ENCODE results near the gene TOM1L2.

TOM1L2 gene

DNA sequence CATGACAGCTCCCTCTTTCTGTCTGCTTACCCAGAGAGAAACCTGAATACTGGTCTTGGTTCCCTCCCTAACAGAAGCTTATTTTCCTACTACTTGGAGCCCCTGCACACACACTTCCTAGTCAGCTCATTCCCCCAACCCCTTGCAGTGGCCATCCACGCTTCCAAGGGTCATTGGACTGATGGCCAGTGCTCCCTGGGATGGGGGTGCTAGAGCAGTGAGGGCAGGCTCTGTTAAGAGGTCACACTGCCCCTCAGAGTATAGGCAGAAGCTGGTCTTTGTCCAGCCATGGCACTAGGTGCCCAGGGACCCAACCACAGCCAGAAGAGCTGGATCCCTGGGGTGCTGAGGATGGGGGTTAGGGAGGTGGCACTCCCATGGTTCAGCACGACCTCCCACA lies 13.0 kb upstream of the TOM1L2 start:
- Histone ChIP-seq H3K27me3 (ENCODE audit: insufficient read depth, low read length, poor library complexity) (no peaks in the 10 kb centered on the region), H2AFZ (ENCODE audit: low read depth, low read length) (no peak overlapping the region), H3K9me3 (ENCODE audit: insufficient read depth, low read length, severe bottlenecking) (no peaks in the 10 kb centered on the region), H3K4me1 (ENCODE audit: insufficient read depth, low read length) (no peaks in the 10 kb centered on the region), H3K27ac (ENCODE audit: low read length) (no peak overlapping the region), H3K4me3 (ENCODE audit: low read depth in 1 of 2, low read length in 2 of 2) (no peak overlapping the region), H3K4me2 (ENCODE audit: insufficient read depth, low read length) (no peak overlapping the region), H3K79me2 (ENCODE audit: insufficient read depth, low read length) (no peaks in the 10 kb centered on the region), H3K36me3 (ENCODE audit: insufficient read depth, low read length) (no peaks in the 10 kb centered on the region), H3K9ac (ENCODE audit: low read depth, low read length) (no peak overlapping the region), H4K20me1 (ENCODE audit: insufficient read depth, low read length) (no peaks in the 10 kb centered on the region)
- TF ChIP-seq CTCF (IDR thresholded peaks at IDR 0.05; ENCODE audit: borderline replicate concordance, extremely low read depth, low read length, poor library complexity, severe bottlenecking) (no peak), EZH2 (IDR thresholded peaks at IDR 0.05; ENCODE audit: borderline replicate concordance, low read depth, low read length, severe bottlenecking) (no peak)
- ATAC-seq (ENCODE audit: insufficient read depth, low read depth) (no peak), DNase-seq (no peak)

- no peak for ATAC-seq (ENCODE audit: insufficient read depth, low read depth)
- no peak for DNase-seq
- H3K27ac ChIP-seq (ENCODE audit: low read length) = no peak overlapping the region
- no peak overlapping the region for H2AFZ ChIP-seq (ENCODE audit: low read depth, low read length)
- no peaks in the 10 kb centered on the region for H3K79me2 ChIP-seq (ENCODE audit: insufficient read depth, low read length)
- no peaks in the 10 kb centered on the region for H3K27me3 ChIP-seq (ENCODE audit: insufficient read depth, low read length, poor library complexity)
- H3K36me3 ChIP-seq (ENCODE audit: insufficient read depth, low read length) = no peaks in the 10 kb centered on the region
- no peak overlapping the region for H3K4me2 ChIP-seq (ENCODE audit: insufficient read depth, low read length)
- no peaks in the 10 kb centered on the region for H3K4me1 ChIP-seq (ENCODE audit: insufficient read depth, low read length)
- no peak overlapping the region for H3K9ac ChIP-seq (ENCODE audit: low read depth, low read length)
- no peaks in the 10 kb centered on the region for H4K20me1 ChIP-seq (ENCODE audit: insufficient read depth, low read length)
- no peaks in the 10 kb centered on the region for H3K9me3 ChIP-seq (ENCODE audit: insufficient read depth, low read length, severe bottlenecking)
- TF ChIP-seq CTCF (IDR thresholded peaks at IDR 0.05; ENCODE audit: borderline replicate concordance, extremely low read depth, low read length, poor library complexity, severe bottlenecking) = no peak
- no peak for TF ChIP-seq EZH2 (IDR thresholded peaks at IDR 0.05; ENCODE audit: borderline replicate concordance, low read depth, low read length, severe bottlenecking)
- no peak overlapping the region for H3K4me3 ChIP-seq (ENCODE audit: low read depth in 1 of 2, low read length in 2 of 2)
These were observed 11.6 kb upstream of the TOM1L2 start for GRCh38 chr17:17983776-17984175.

DNA sequence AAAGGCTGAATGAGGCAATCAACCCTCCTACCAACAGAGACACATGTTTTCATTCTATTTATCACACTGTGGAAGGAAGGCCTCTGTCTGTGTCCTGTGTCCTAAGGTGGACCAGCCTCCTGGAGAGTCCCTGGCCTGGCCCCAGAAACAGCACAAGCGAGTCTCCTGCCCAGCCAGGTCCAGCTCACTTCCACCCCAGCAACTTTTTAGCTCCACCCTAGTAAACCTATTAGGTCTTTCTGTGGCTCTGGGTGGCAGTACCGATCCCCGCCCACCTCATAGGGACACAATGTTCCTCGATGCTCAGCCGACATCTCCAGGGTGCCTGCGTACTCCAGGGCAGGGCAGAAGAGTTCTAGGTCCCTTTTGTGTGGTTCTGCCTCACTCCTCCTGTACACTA lies 11.2 kb upstream of the TOM1L2 start:
- ATAC-seq (ENCODE audit: insufficient read depth, low read depth) (no peak), DNase-seq (no peak)
- no peak for TF ChIP-seq EZH2 (IDR thresholded peaks at IDR 0.05; ENCODE audit: borderline replicate concordance, low read depth, low read length, severe bottlenecking)
- no peak for TF ChIP-seq CTCF (IDR thresholded peaks at IDR 0.05; ENCODE audit: borderline replicate concordance, extremely low read depth, low read length, poor library complexity, severe bottlenecking)
- no peak overlapping the region for H2AFZ ChIP-seq (ENCODE audit: low read depth, low read length)
- H4K20me1 ChIP-seq (ENCODE audit: insufficient read depth, low read length) = no peaks in the 10 kb centered on the region
- H3K9ac ChIP-seq (ENCODE audit: low read depth, low read length) = no peak overlapping the region
- H3K4me1 ChIP-seq (ENCODE audit: insufficient read depth, low read length) = no peaks in the 10 kb centered on the region
- no peaks in the 10 kb centered on the region for H3K79me2 ChIP-seq (ENCODE audit: insufficient read depth, low read length)
- no peak overlapping the region for H3K4me3 ChIP-seq (ENCODE audit: low read depth in 1 of 2, low read length in 2 of 2)
- no peak overlapping the region for H3K27ac ChIP-seq (ENCODE audit: low read length)
- no peaks in the 10 kb centered on the region for H3K27me3 ChIP-seq (ENCODE audit: insufficient read depth, low read length, poor library complexity)
- H3K4me2 ChIP-seq (ENCODE audit: insufficient read depth, low read length) = no peak overlapping the region
- no peaks in the 10 kb centered on the region for H3K36me3 ChIP-seq (ENCODE audit: insufficient read depth, low read length)
- H3K9me3 ChIP-seq (ENCODE audit: insufficient read depth, low read length, severe bottlenecking) = no peaks in the 10 kb centered on the region

DNA sequence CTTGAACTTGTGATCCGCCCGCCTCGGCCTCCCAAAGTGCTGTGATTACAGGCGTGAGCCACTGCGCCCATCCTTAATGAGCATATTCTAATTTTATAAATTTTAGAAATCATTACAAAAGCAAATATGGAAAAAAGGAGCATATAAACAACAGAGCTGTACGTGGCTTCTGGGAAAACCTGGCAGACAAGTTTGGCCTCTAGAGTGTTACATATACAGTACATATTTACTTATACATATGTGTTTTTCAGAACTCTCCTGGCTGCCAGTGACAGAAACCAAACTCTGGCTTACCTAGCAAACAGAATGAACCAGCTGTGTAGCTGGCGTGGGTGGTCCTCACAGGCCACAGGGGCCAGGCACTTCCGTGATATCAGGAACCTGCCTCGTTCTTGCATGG lies 10.6 kb upstream of the TOM1L2 start:
- H3K79me2 ChIP-seq (ENCODE audit: insufficient read depth, low read length) = no peaks in the 10 kb centered on the region
- no peaks in the 10 kb centered on the region for H3K4me1 ChIP-seq (ENCODE audit: insufficient read depth, low read length)
- no peak overlapping the region for H3K4me3 ChIP-seq (ENCODE audit: low read depth in 1 of 2, low read length in 2 of 2)
- no peak overlapping the region for H3K27ac ChIP-seq (ENCODE audit: low read length)
- DNase-seq (no peak), ATAC-seq (ENCODE audit: insufficient read depth, low read depth) (no peak)
- no peak overlapping the region for H2AFZ ChIP-seq (ENCODE audit: low read depth, low read length)
- no peak overlapping the region for H3K4me2 ChIP-seq (ENCODE audit: insufficient read depth, low read length)
- H3K9ac ChIP-seq (ENCODE audit: low read depth, low read length) = no peak overlapping the region
- no peaks in the 10 kb centered on the region for H3K27me3 ChIP-seq (ENCODE audit: insufficient read depth, low read length, poor library complexity)
- H3K36me3 ChIP-seq (ENCODE audit: insufficient read depth, low read length) = no peaks in the 10 kb centered on the region
- H4K20me1 ChIP-seq (ENCODE audit: insufficient read depth, low read length) = no peaks in the 10 kb centered on the region
- TF ChIP-seq CTCF (IDR thresholded peaks at IDR 0.05; ENCODE audit: borderline replicate concordance, extremely low read depth, low read length, poor library complexity, severe bottlenecking) (no peak), EZH2 (IDR thresholded peaks at IDR 0.05; ENCODE audit: borderline replicate concordance, low read depth, low read length, severe bottlenecking) (no peak)
- H3K9me3 ChIP-seq (ENCODE audit: insufficient read depth, low read length, severe bottlenecking) = no peaks in the 10 kb centered on the region
